Osteocyte (in vitro differentiated cells): ENCODE results near the gene GALNT9. TPM values are rescaled to one million over a fixed set of nuclear protein-coding genes. Genes with fewer than 3 reads are reported as not detected.

Experiments used
- DNase-seq: peaks from one replicate; pipeline ENCODE4 v3.0.0; 2021; ENCODE audit warnings: mixed read lengths; ENCODE audit not compliant: unreplicated experiment; ENCODE audit errors: extremely low spot score
- H3K27ac Mint-ChIP-seq: one replicate; pipeline ENCODE4 v1.8.0; 2021; ENCODE audit warnings: mild to moderate bottlenecking, mixed read lengths; ENCODE audit not compliant: unreplicated experiment
- H3K27me3 Mint-ChIP-seq: one replicate; pipeline ENCODE4 v1.8.0; 2021; ENCODE audit warnings: mixed read lengths; ENCODE audit not compliant: unreplicated experiment
- H3K36me3 Mint-ChIP-seq: one replicate; pipeline ENCODE4 v1.8.0; 2021; ENCODE audit warnings: mixed read lengths; ENCODE audit not compliant: unreplicated experiment
- H3K4me1 Mint-ChIP-seq: one replicate; pipeline ENCODE4 v1.8.0; 2021; ENCODE audit warnings: mixed read lengths; ENCODE audit not compliant: unreplicated experiment
- H3K4me3 Mint-ChIP-seq: one replicate; pipeline ENCODE4 v1.8.0; 2021; ENCODE audit warnings: mild to moderate bottlenecking, moderate library complexity, mixed read lengths; ENCODE audit not compliant: unreplicated experiment
- H3K9me3 Mint-ChIP-seq: one replicate; pipeline ENCODE4 v1.8.0; 2021; ENCODE audit warnings: mixed read lengths; ENCODE audit not compliant: unreplicated experiment
- total RNA-seq: library from RNA; stranded (reverse); gene quantifications from 2 replicates; pipeline ENCODE4 v1.2.1, GENCODE V29; 2021
- TF ChIP-seq, protein P1 (sequence below): fragments of 200-600 bp; sonication (generic); IDR thresholded peaks from 2 replicates; pipeline ENCODE4 v1.5.0; 2021; ENCODE audit warnings: antibody characterized with exemption, mild to moderate bottlenecking, moderate library complexity

GALNT9 gene
- total RNA-seq, 1 donor from 2014 or later, result not detected

DNA sequence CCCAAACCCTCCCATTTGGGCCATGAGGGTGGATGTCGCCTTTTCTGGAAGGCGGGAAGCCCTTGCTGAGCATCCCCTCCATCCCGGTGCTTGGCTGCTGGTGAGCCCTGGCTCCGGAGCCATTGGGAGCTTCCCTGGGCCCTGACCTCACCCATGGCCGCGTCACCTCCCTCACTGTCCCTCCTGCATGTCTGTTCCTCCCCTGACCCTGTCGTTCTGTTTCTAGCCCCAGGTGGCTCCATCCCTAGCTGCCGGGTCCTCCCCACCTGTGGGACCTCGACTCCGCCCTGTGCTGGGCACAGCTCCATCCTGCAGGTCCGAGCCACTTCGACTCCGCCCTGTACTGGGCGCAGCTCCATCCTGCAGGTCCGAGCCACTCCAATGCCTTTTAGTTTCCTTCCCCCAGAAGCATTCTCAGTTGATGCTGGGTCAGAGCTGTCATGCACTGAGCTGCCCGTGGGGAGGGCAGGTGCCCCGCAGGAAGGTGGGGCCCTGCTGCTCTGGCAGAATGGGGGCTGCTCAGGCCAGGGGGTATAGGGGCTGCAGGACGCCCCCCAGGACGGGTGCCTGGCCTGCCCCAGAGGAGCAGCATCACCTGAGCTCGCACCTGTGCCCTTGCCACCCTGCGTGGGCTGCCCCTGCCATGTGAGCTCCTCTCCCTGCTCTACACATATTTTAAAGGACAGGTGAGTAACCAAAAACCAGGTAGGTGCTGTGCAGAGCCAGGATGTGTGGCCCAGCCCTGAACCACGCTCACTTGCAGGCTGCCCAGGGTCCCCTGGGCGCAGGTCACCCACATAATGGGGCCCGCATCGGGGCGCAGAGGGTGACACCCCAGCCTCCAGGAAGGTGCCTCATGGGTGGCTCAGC is 166.1 kb downstream of the GALNT9 start:
- TF ChIP-seq, protein P1, sequence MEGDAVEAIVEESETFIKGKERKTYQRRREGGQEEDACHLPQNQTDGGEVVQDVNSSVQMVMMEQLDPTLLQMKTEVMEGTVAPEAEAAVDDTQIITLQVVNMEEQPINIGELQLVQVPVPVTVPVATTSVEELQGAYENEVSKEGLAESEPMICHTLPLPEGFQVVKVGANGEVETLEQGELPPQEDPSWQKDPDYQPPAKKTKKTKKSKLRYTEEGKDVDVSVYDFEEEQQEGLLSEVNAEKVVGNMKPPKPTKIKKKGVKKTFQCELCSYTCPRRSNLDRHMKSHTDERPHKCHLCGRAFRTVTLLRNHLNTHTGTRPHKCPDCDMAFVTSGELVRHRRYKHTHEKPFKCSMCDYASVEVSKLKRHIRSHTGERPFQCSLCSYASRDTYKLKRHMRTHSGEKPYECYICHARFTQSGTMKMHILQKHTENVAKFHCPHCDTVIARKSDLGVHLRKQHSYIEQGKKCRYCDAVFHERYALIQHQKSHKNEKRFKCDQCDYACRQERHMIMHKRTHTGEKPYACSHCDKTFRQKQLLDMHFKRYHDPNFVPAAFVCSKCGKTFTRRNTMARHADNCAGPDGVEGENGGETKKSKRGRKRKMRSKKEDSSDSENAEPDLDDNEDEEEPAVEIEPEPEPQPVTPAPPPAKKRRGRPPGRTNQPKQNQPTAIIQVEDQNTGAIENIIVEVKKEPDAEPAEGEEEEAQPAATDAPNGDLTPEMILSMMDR, result no peak
- Mint-ChIP-seq H3K4me1 (peaks cover 8% of the 10 kb centered on the region), H3K27ac (no peak overlapping the region), H3K36me3 (no peaks in the 10 kb centered on the region), H3K9me3 (no peaks in the 10 kb centered on the region), H3K4me3 (no peak overlapping the region), H3K27me3 (peaks cover 2% of the 10 kb centered on the region)
- DNase-seq, result no peak

DNA sequence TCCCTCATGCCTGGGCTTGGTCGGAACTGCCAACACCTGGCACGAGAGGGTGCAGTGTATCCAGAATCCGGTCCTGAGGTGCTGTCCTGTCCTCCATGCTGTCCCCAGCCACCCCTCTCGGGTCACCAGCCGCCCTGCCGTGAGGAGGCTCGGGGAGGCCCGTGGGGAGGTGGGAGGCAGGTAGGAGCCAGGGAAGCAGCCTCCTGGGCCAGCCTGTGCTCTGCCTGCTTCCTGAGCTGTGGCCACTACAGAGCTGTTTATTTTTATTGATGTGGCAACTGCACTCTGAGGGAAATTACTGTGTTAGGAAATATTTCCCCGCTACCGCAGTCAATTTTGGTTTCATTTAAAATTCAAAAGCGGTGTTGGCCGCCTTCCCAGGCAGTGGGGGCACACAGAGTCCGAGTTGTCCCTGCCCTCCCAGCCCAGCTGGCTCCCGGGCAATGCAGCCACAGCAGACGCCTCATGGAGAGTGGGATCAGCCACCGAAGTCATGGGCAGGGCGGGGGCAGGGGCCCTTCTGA is 166.8 kb downstream of the GALNT9 start:
- Mint-ChIP-seq H3K36me3 (no peaks in the 10 kb centered on the region), H3K9me3 (no peaks in the 10 kb centered on the region), H3K4me1 (peaks cover 8% of the 10 kb centered on the region), H3K4me3 (no peak overlapping the region), H3K27ac (peak overlapping the region; percentile 38), H3K27me3 (peaks cover 2% of the 10 kb centered on the region)
- TF ChIP-seq, protein P1, result no peak
- no peak for DNase-seq

DNA sequence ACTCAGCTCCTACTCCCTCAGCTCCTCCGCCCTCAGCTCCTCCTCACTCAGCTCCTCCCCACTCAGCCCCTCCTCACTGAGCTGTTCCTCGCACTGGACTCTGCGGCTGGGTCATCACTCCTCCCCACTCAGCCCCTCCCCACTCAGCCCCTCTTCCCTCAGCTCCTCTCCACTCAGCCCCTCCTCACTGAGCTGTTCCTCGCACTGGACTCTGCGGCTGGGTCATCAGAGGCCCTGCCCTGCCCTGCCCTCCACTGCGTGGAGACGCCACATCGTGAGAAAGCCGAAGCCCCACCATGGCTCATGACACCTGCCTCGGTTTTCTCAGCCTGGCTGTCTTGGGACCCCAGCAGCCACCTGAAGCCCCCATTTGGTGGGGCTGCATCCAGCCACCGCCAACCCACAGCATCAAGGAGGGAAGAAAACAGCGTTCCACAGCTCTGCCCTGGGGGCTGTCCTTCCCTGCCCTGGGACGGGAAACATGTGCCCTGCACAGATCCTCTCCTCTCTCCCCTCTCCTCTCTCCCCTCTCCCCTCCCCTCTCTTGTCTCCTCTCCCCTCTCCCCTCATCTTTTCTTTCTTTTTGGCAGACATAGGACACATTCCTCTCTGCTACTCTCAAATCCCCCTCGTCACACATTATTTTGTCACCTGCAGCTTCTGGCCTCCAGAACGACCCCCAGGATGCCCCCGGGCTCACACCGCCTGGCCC is 167.4 kb downstream of the GALNT9 start:
- Mint-ChIP-seq H3K9me3 (no peaks in the 10 kb centered on the region), H3K36me3 (no peaks in the 10 kb centered on the region), H3K4me3 (no peak overlapping the region), H3K27me3 (peaks cover 2% of the 10 kb centered on the region), H3K4me1 (peaks cover 8% of the 10 kb centered on the region), H3K27ac (peak overlapping the region; percentile 38)
- DNase-seq, result no peak
- TF ChIP-seq, protein P1, result no peak

DNA sequence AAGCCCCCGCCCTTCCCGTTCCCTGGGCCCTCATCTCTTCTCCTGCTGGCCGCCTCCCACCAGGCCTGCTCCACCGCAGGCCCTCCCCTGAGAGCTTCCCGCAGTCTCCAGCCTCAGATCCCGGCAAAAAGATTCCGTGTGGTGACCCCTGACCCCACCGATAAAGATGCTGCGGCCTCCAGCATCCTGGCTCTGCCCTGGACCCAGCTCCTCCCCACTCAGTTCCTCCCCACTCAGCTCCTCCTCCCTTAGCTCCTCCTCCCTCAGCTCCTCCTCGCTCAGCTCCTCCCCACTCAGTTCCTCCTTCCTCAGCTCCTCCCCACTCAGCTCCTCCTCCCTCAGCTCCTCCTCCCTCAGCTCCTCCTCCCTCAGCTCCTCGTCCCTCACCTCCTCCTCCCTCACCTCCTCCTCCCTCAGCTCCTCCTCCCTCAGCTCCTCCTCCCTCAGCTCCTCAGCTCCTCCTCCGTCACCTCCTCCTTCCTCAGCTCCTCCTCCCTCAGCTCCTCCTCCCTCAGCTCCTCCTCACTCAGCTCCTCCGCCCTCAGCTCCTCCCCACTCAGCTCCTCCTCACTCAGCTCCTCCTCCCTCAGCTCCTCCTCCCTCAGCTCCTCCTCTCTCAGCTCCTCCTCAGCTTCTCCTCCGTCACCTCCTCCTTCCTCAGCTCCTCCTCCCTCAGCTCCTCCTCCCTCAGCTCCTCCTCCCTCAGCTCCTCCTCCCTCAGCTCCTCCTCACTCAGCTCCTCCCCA is 168.2 kb downstream of the GALNT9 start:
- no peak overlapping the region for H3K4me3 Mint-ChIP-seq
- H3K36me3 Mint-ChIP-seq, result no peaks in the 10 kb centered on the region
- H3K27ac Mint-ChIP-seq, result no peak overlapping the region
- TF ChIP-seq, protein P1, result no peak
- H3K9me3 Mint-ChIP-seq, result no peaks in the 10 kb centered on the region
- H3K27me3 Mint-ChIP-seq, result peaks cover 2% of the 10 kb centered on the region
- DNase-seq, result no peak
- H3K4me1 Mint-ChIP-seq, result peaks cover 8% of the 10 kb centered on the region
